Measurements from ENCODE around the gene OR11G2.
"Not testable (repeated sequence)": the region's sequence is repeated elsewhere in the genome, so short reads cannot be mapped to it uniquely, and the experiment has no call there.

The OR11G2 gene

GRCh38 chr14:20190596-20190995 lies at the start of gene OR11G2:
OR11G2 (plus strand) TSS chr14:20190896; CDS start chr14:20197438, 6,542 bp downstream.
- DNase-seq (ENCODE audit: low read depth) = no peak

- no peak for DNase-seq (ENCODE audit: low read depth)
Observed at GRCh38 chr14:20143911-20144310, 46.8 kb upstream of the OR11G2 start.

GRCh38 chr14:20144820-20145219 lies 45.9 kb upstream of the OR11G2 start:
- no peak for DNase-seq (ENCODE audit: low read depth)

GRCh38 chr14:20164462-20164861 lies 26.2 kb upstream of the OR11G2 start:
- DNase-seq (ENCODE audit: low read depth) = no peak

- no peak for DNase-seq (ENCODE audit: low read depth)
Observed at GRCh38 chr14:20167091-20167490, 23.6 kb upstream of the OR11G2 start.

- DNase-seq (ENCODE audit: low read depth) = not testable (repeated sequence)
Observed at GRCh38 chr14:20169852-20170251, 20.8 kb upstream of the OR11G2 start.

- not testable (repeated sequence) for DNase-seq (ENCODE audit: low read depth)
Observed at GRCh38 chr14:20174205-20174604, 16.5 kb upstream of the OR11G2 start.

- no peak for DNase-seq (ENCODE audit: low read depth)
Observed at GRCh38 chr14:20176330-20176729, 14.4 kb upstream of the OR11G2 start.

GRCh38 chr14:20177433-20177974 lies 13.2 kb upstream of the OR11G2 start:
- no peak for DNase-seq (ENCODE audit: low read depth)

GRCh38 chr14:20179218-20179617 lies 11.5 kb upstream of the OR11G2 start:
- no peak for DNase-seq (ENCODE audit: low read depth)

- no peak for DNase-seq (ENCODE audit: low read depth)
Observed at GRCh38 chr14:20179880-20180279, 10.8 kb upstream of the OR11G2 start.

GRCh38 chr14:20180486-20180885 lies 10.2 kb upstream of the OR11G2 start:
- DNase-seq (ENCODE audit: low read depth) = no peak

GRCh38 chr14:20184181-20184580 lies 6.5 kb upstream of the OR11G2 start:
- no peak for DNase-seq (ENCODE audit: low read depth)

GRCh38 chr14:20191396-20191795 lies 700 bp downstream of the OR11G2 start:
- no peak for DNase-seq (ENCODE audit: low read depth)

- DNase-seq (ENCODE audit: low read depth) = no peak
Observed at GRCh38 chr14:20194101-20194500, 3.4 kb downstream of the OR11G2 start.

- not testable (repeated sequence) for DNase-seq (ENCODE audit: low read depth)
Observed at GRCh38 chr14:20195170-20195569, 4.5 kb downstream of the OR11G2 start.

GRCh38 chr14:20195911-20196310 lies 5.2 kb downstream of the OR11G2 start:
- DNase-seq (ENCODE audit: low read depth) = no peak

GRCh38 chr14:20197459-20197858 lies 6.8 kb downstream of the OR11G2 start:
- no peak for DNase-seq (ENCODE audit: low read depth)

- DNase-seq (ENCODE audit: low read depth) = no peak
Observed at GRCh38 chr14:20198991-20199390, 8.3 kb downstream of the OR11G2 start.

GRCh38 chr14:20204721-20205120 lies 14.0 kb downstream of the OR11G2 start:
- DNase-seq (ENCODE audit: low read depth) = no peak

- DNase-seq (ENCODE audit: low read depth) = no peak
Observed at GRCh38 chr14:20209595-20209994, 18.9 kb downstream of the OR11G2 start.

GRCh38 chr14:20212406-20212805 lies 21.7 kb downstream of the OR11G2 start:
- not testable (repeated sequence) for DNase-seq (ENCODE audit: low read depth)

GRCh38 chr14:20215196-20215595 lies 24.5 kb downstream of the OR11G2 start:
- DNase-seq (ENCODE audit: low read depth) = no peak

- no peak for DNase-seq (ENCODE audit: low read depth)
Observed at GRCh38 chr14:20219033-20219432, 28.3 kb downstream of the OR11G2 start.

GRCh38 chr14:20223410-20223809 lies 32.7 kb downstream of the OR11G2 start, which contains the start of gene OR11H6:
OR11H6 (plus strand) TSS chr14:20223710; CDS start chr14:20223710, 0 bp downstream.
- DNase-seq (ENCODE audit: low read depth) = no peak

All from activated T-cell treated with anti-CD3 and anti-CD28 coated beads for 24 hours (primary cell).